GM23338 (cell line): Measurements from ENCODE around the gene ACTR6. TPM values are rescaled to one million over a fixed set of nuclear protein-coding genes. Genes with fewer than 3 reads are reported as not detected.

Experiments
- ATAC-seq: fragments of 200-7000 bp; cut with Tn5 transposase; 3 replicates; pipeline ENCODE4 v1.9.1; 2020
- DNase-seq: peaks from one replicate; pipeline ENCODE4 v3.0.0-alpha.2; 2015; ENCODE audit warnings: low spot score
- H2AFZ ChIP-seq: fragments of 200-600 bp; sonication (generic); 2 replicates; pipeline ENCODE4 v1.8.0; 2016; ENCODE audit warnings: antibody characterized with exemption, mild to moderate bottlenecking, moderate library complexity
- H3F3A ChIP-seq: fragments of 200-600 bp; sonication (generic); replicated peaks from 2 replicates; pipeline ENCODE4 v1.8.0; 2017; ENCODE audit warnings: antibody characterized with exemption, mixed run types, low read depth
- H3K27ac ChIP-seq: fragments of 200-600 bp; sonication (generic); 2 replicates; pipeline ENCODE4 v1.6.1; 2016; ENCODE audit warnings: low read depth
- H3K27me3 ChIP-seq: fragments of 200-600 bp; sonication (generic); 2 replicates; pipeline ENCODE4 v1.8.0; 2016; ENCODE audit warnings: mild to moderate bottlenecking, mixed run types, moderate library complexity; ENCODE audit not compliant: insufficient read depth
- H3K36me3 ChIP-seq: fragments of 200-600 bp; sonication (generic); 2 replicates; pipeline ENCODE4 v1.8.0; 2016; ENCODE audit warnings: mild to moderate bottlenecking; ENCODE audit not compliant: insufficient read depth
- H3K4me1 ChIP-seq: fragments of 200-600 bp; sonication (generic); 2 replicates; pipeline ENCODE4 v1.8.0; 2016; ENCODE audit warnings: mild to moderate bottlenecking, moderate library complexity; ENCODE audit not compliant: insufficient read depth
- H3K4me2 ChIP-seq: fragments of 200-600 bp; sonication (generic); 2 replicates; pipeline ENCODE4 v1.7.1; 2017; ENCODE audit warnings: mixed run types
- H3K4me3 ChIP-seq: fragments of 200-600 bp; sonication (generic); 2 replicates; pipeline ENCODE4 v1.6.1; 2016; ENCODE audit warnings: mixed run types
- H3K79me2 ChIP-seq: fragments of 200-600 bp; sonication (generic); replicated peaks from 2 replicates; pipeline ENCODE4 v1.8.0; 2017; ENCODE audit warnings: mild to moderate bottlenecking; ENCODE audit not compliant: insufficient read depth
- H3K9me2 ChIP-seq: fragments of 200-600 bp; sonication (generic); 2 replicates; pipeline ENCODE4 v1.8.0; 2017; ENCODE audit not compliant: insufficient read depth
- H4K20me1 ChIP-seq: fragments of 200-600 bp; sonication (generic); replicated peaks from 2 replicates; pipeline ENCODE4 v1.8.0; 2017; ENCODE audit warnings: mild to moderate bottlenecking; ENCODE audit not compliant: insufficient read depth
- H3K27ac Mint-ChIP-seq: 2 replicates; pipeline ENCODE4 v1.8.0; 2020; ENCODE audit warnings: inconsistent platforms, mild to moderate bottlenecking, moderate library complexity, mixed read lengths
- H3K27me3 Mint-ChIP-seq: 3 replicates; pipeline ENCODE4 v1.8.0; 2022; ENCODE audit warnings: low read depth, mild to moderate bottlenecking, moderate library complexity, mixed read lengths, inconsistent platforms; ENCODE audit not compliant: insufficient read depth, poor library complexity
- H3K36me3 Mint-ChIP-seq: 3 replicates; pipeline ENCODE4 v1.8.0; 2021; ENCODE audit warnings: low read depth, mild to moderate bottlenecking, inconsistent platforms, moderate library complexity, mixed read lengths
- H3K4me1 Mint-ChIP-seq: 3 replicates; pipeline ENCODE4 v1.8.0; 2020; ENCODE audit warnings: mild to moderate bottlenecking, inconsistent platforms, mixed read lengths
- H3K4me3 Mint-ChIP-seq: 3 replicates; pipeline ENCODE4 v1.8.0; 2021; ENCODE audit warnings: moderate library complexity, mild to moderate bottlenecking, inconsistent platforms, mixed read lengths
- H3K9me3 Mint-ChIP-seq: 3 replicates; pipeline ENCODE4 v1.8.0; 2020; ENCODE audit warnings: moderate library complexity, mild to moderate bottlenecking, inconsistent platforms, mixed read lengths
- CREB1 ChIP-seq: fragments of 250-450 bp; sonication (Bioruptor Pico); IDR thresholded peaks from 2 replicates; pipeline ENCODE4 v1.5.0; 2020; ENCODE audit warnings: low read depth, mild to moderate bottlenecking, moderate library complexity
- EZH2 ChIP-seq: fragments of 200-600 bp; sonication (generic); IDR thresholded peaks from one replicate; pipeline ENCODE4 v1.8.0; 2017; ENCODE audit warnings: antibody characterized with exemption, mild to moderate bottlenecking, low read depth; ENCODE audit not compliant: unreplicated experiment
- EZH2phosphoT487 ChIP-seq: fragments of 200-600 bp; sonication (generic); IDR thresholded peaks from one replicate; pipeline ENCODE4 v1.8.1; 2018; ENCODE audit warnings: antibody characterized with exemption; ENCODE audit not compliant: unreplicated experiment
- JUNB ChIP-seq: IDR thresholded peaks from one replicate; pipeline ENCODE4 v1.6.1; 2016; ENCODE audit warnings: antibody characterized with exemption; ENCODE audit not compliant: unreplicated experiment
- NANOG ChIP-seq: IDR thresholded peaks from 2 replicates; pipeline ENCODE4 v1.6.1; 2016; ENCODE audit warnings: antibody characterized with exemption, borderline replicate concordance
- POLR2AphosphoS5 ChIP-seq: IDR thresholded peaks from 2 replicates; pipeline ENCODE4 v1.6.1; 2016; ENCODE audit warnings: antibody characterized with exemption, low read depth
- STAT1 ChIP-seq: IDR thresholded peaks from one replicate; pipeline ENCODE4 v1.6.1; 2016; ENCODE audit warnings: antibody characterized with exemption; ENCODE audit not compliant: unreplicated experiment
- ZNF114 ChIP-seq: fragments of 250-450 bp; sonication (Bioruptor Pico); IDR thresholded peaks from 2 replicates; pipeline ENCODE4 v1.5.0; 2020; ENCODE audit warnings: mild to moderate bottlenecking, moderate library complexity
- ZNF331 ChIP-seq: fragments of 250-450 bp; sonication (Bioruptor Pico); IDR thresholded peaks from 2 replicates; pipeline ENCODE4 v1.5.0; 2020; ENCODE audit warnings: low read depth, mild to moderate bottlenecking, moderate library complexity
- polyA plus RNA-seq: library from polyadenylated mRNA; unstranded; fragments of >200 nt; fragmentation: Nextera tagmentation; extraction: Ambion mirVana; gene quantifications from 2 replicates; pipeline ENCODE4 v1.2.1, GENCODE V29; 2016
- total RNA-seq: library from RNA; depleted of rRNA; stranded (reverse); fragments of >200 nt; shearing (Covaris generic); gene quantifications from 2 replicates; pipeline ENCODE4 v1.2.3, GENCODE V29; 2014
- TF ChIP-seq, protein P1 (sequence below): fragments of 250-450 bp; sonication (Bioruptor Pico); IDR thresholded peaks from 2 replicates; pipeline ENCODE4 v1.5.0; 2020; ENCODE audit warnings: mild to moderate bottlenecking, moderate library complexity
- TF ChIP-seq, protein P2 (sequence below): IDR thresholded peaks from one replicate; pipeline ENCODE4 v1.6.1; 2018; ENCODE audit warnings: antibody characterized with exemption; ENCODE audit not compliant: unreplicated experiment
- TF ChIP-seq, protein P3 (sequence below): IDR thresholded peaks from 2 replicates; pipeline ENCODE4 v1.6.1; 2016; ENCODE audit warnings: antibody characterized with exemption
- TF ChIP-seq, protein P4 (sequence below), 2 experiments: fragments of 200-600 bp in 1 of 2; sonication (generic) in 1 of 2; conservative IDR thresholded peaks; 2 replicates each; pipeline versions ENCODE4 v1.5.1 to v1.6.1; 2016 to 2017; ENCODE audit warnings: antibody characterized with exemption in 2 of 2, low read depth in 2 of 2, mild to moderate bottlenecking in 2 of 2, moderate library complexity in 1 of 2

Gene ACTR6
- total and polyA plus RNA-seq, 2 experiments from 2014 or later: 30.1 to 42.5 TPM

DNA sequence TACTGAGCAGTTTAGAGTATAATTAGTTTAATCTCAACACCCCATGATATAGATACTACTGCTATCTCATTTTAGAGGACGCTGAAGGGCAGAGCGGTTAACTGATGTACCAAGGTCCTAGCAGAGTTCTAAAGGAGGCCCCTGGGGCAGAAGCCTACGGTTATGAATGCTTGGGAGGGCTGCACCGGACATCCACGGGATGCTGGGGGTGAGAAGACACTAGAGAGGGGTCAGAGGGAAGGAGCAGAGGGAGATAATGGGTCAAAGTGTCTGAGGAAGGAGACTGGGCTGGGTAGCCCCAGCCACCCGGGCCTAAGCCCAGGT, 1.6 kb upstream of the ACTR6 start:
- H3K4me3 ChIP-seq: peak overlapping the region; percentile 63
- peaks cover 36% of the 10 kb centered on the region for H3K79me2 ChIP-seq
- H4K20me1 ChIP-seq: no peaks in the 10 kb centered on the region; the same call in 1 of the 2 replicates
- no peak overlapping the region for H3K27ac ChIP-seq
- peaks cover 21% of the 10 kb centered on the region for H3K4me1 ChIP-seq
- TF ChIP-seq STAT1 (no peak), NANOG (no peak), POLR2AphosphoS5 (no peak), EZH2 (no peak), ZNF114 (no peak), EZH2phosphoT487 (no peak), ZNF331 (CRISPR knock-in tag) (no peak), CREB1 (CRISPR knock-in tag) (no peak), JUNB (no peak)
- TF ChIP-seq, protein P1, sequence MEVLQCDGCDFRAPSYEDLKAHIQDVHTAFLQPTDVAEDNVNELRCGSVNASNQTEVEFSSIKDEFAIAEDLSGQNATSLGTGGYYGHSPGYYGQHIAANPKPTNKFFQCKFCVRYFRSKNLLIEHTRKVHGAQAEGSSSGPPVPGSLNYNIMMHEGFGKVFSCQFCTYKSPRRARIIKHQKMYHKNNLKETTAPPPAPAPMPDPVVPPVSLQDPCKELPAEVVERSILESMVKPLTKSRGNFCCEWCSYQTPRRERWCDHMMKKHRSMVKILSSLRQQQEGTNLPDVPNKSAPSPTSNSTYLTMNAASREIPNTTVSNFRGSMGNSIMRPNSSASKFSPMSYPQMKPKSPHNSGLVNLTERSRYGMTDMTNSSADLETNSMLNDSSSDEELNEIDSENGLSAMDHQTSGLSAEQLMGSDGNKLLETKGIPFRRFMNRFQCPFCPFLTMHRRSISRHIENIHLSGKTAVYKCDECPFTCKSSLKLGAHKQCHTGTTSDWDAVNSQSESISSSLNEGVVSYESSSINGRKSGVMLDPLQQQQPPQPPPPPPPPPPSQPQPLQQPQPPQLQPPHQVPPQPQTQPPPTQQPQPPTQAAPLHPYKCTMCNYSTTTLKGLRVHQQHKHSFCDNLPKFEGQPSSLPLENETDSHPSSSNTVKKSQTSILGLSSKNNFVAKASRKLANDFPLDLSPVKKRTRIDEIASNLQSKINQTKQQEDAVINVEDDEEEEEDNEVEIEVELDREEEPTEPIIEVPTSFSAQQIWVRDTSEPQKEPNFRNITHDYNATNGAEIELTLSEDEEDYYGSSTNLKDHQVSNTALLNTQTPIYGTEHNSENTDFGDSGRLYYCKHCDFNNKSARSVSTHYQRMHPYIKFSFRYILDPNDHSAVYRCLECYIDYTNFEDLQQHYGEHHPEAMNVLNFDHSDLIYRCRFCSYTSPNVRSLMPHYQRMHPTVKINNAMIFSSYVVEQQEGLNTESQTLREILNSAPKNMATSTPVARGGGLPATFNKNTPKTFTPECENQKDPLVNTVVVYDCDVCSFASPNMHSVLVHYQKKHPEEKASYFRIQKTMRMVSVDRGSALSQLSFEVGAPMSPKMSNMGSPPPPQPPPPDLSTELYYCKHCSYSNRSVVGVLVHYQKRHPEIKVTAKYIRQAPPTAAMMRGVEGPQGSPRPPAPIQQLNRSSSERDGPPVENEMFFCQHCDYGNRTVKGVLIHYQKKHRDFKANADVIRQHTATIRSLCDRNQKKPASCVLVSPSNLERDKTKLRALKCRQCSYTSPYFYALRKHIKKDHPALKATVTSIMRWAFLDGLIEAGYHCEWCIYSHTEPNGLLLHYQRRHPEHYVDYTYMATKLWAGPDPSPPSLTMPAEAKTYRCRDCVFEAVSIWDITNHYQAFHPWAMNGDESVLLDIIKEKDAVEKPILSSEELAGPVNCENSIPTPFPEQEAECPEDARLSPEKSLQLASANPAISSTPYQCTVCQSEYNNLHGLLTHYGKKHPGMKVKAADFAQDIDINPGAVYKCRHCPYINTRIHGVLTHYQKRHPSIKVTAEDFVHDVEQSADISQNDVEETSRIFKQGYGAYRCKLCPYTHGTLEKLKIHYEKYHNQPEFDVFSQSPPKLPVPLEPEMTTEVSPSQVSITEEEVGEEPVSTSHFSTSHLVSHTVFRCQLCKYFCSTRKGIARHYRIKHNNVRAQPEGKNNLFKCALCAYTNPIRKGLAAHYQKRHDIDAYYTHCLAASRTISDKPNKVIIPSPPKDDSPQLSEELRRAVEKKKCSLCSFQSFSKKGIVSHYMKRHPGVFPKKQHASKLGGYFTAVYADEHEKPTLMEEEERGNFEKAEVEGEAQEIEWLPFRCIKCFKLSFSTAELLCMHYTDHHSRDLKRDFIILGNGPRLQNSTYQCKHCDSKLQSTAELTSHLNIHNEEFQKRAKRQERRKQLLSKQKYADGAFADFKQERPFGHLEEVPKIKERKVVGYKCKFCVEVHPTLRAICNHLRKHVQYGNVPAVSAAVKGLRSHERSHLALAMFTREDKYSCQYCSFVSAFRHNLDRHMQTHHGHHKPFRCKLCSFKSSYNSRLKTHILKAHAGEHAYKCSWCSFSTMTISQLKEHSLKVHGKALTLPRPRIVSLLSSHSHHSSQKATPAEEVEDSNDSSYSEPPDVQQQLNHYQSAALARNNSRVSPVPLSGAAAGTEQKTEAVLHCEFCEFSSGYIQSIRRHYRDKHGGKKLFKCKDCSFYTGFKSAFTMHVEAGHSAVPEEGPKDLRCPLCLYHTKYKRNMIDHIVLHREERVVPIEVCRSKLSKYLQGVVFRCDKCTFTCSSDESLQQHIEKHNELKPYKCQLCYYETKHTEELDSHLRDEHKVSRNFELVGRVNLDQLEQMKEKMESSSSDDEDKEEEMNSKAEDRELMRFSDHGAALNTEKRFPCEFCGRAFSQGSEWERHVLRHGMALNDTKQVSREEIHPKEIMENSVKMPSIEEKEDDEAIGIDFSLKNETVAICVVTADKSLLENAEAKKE: no peak
- TF ChIP-seq, protein P2, sequence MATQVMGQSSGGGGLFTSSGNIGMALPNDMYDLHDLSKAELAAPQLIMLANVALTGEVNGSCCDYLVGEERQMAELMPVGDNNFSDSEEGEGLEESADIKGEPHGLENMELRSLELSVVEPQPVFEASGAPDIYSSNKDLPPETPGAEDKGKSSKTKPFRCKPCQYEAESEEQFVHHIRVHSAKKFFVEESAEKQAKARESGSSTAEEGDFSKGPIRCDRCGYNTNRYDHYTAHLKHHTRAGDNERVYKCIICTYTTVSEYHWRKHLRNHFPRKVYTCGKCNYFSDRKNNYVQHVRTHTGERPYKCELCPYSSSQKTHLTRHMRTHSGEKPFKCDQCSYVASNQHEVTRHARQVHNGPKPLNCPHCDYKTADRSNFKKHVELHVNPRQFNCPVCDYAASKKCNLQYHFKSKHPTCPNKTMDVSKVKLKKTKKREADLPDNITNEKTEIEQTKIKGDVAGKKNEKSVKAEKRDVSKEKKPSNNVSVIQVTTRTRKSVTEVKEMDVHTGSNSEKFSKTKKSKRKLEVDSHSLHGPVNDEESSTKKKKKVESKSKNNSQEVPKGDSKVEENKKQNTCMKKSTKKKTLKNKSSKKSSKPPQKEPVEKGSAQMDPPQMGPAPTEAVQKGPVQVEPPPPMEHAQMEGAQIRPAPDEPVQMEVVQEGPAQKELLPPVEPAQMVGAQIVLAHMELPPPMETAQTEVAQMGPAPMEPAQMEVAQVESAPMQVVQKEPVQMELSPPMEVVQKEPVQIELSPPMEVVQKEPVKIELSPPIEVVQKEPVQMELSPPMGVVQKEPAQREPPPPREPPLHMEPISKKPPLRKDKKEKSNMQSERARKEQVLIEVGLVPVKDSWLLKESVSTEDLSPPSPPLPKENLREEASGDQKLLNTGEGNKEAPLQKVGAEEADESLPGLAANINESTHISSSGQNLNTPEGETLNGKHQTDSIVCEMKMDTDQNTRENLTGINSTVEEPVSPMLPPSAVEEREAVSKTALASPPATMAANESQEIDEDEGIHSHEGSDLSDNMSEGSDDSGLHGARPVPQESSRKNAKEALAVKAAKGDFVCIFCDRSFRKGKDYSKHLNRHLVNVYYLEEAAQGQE: no peak
- TF ChIP-seq, protein P3, sequence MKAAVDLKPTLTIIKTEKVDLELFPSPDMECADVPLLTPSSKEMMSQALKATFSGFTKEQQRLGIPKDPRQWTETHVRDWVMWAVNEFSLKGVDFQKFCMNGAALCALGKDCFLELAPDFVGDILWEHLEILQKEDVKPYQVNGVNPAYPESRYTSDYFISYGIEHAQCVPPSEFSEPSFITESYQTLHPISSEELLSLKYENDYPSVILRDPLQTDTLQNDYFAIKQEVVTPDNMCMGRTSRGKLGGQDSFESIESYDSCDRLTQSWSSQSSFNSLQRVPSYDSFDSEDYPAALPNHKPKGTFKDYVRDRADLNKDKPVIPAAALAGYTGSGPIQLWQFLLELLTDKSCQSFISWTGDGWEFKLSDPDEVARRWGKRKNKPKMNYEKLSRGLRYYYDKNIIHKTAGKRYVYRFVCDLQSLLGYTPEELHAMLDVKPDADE: no peak
- TF ChIP-seq, protein P4, sequence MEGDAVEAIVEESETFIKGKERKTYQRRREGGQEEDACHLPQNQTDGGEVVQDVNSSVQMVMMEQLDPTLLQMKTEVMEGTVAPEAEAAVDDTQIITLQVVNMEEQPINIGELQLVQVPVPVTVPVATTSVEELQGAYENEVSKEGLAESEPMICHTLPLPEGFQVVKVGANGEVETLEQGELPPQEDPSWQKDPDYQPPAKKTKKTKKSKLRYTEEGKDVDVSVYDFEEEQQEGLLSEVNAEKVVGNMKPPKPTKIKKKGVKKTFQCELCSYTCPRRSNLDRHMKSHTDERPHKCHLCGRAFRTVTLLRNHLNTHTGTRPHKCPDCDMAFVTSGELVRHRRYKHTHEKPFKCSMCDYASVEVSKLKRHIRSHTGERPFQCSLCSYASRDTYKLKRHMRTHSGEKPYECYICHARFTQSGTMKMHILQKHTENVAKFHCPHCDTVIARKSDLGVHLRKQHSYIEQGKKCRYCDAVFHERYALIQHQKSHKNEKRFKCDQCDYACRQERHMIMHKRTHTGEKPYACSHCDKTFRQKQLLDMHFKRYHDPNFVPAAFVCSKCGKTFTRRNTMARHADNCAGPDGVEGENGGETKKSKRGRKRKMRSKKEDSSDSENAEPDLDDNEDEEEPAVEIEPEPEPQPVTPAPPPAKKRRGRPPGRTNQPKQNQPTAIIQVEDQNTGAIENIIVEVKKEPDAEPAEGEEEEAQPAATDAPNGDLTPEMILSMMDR (conservative IDR thresholded peaks at IDR 0.05; ENCODE audit: low read depth in 2 of 2): no peak
- peaks cover 15% of the 10 kb centered on the region for H3K36me3 Mint-ChIP-seq
- H3K4me3 Mint-ChIP-seq: peak overlapping the region; percentile 98
- H3K4me2 ChIP-seq: peak overlapping the region; percentile 92
- no peaks in the 10 kb centered on the region for H3K27me3 ChIP-seq
- peak overlapping the region; percentile 64; the same call in 1 of the 2 replicates for H3K27ac Mint-ChIP-seq
- no peaks in the 10 kb centered on the region; the same call in 1 of the 2 replicates for H3K36me3 ChIP-seq
- ATAC-seq (no peak; the same call in 2 of the 3 replicates), DNase-seq (no peak)
- peaks cover 8% of the 10 kb centered on the region; the same call in 1 of the 2 replicates for H3F3A ChIP-seq
- H3K27me3 Mint-ChIP-seq: peaks cover 8% of the 10 kb centered on the region
- H3K4me1 Mint-ChIP-seq: peaks cover 9% of the 10 kb centered on the region
- H2AFZ ChIP-seq: peak overlapping the region; percentile 94
- no peaks in the 10 kb centered on the region for H3K9me3 Mint-ChIP-seq
- no peaks in the 10 kb centered on the region for H3K9me2 ChIP-seq
